ENCODE results near the gene TPRA1.

DNA sequence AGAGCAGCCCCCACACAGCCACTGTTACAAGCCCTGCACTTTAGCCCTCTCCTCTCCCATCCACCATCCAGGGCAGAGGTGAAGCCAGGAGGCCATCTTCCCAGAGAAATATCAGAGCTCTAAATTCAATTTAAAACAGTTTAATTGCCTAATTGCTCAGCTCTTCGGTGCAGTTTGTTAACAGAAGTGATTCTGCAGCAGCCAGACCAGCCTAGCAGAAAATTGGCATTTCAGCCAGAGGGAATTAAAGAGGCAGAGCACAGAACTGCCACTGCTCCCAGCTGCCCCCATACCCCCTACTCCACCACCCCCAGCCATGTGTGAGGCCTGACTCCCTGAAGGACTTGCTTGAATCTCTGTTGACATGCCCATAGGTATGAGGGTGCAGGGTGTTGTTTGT lies 38.5 kb downstream of the TPRA1 start:
- TF ChIP-seq, protein P1, sequence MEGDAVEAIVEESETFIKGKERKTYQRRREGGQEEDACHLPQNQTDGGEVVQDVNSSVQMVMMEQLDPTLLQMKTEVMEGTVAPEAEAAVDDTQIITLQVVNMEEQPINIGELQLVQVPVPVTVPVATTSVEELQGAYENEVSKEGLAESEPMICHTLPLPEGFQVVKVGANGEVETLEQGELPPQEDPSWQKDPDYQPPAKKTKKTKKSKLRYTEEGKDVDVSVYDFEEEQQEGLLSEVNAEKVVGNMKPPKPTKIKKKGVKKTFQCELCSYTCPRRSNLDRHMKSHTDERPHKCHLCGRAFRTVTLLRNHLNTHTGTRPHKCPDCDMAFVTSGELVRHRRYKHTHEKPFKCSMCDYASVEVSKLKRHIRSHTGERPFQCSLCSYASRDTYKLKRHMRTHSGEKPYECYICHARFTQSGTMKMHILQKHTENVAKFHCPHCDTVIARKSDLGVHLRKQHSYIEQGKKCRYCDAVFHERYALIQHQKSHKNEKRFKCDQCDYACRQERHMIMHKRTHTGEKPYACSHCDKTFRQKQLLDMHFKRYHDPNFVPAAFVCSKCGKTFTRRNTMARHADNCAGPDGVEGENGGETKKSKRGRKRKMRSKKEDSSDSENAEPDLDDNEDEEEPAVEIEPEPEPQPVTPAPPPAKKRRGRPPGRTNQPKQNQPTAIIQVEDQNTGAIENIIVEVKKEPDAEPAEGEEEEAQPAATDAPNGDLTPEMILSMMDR (IDR thresholded peaks at IDR 0.05), result no peak
- TF ChIP-seq POLR2A (IDR thresholded peaks at IDR 0.05) (no peak), EP300 (IDR thresholded peaks at IDR 0.05) (no peak)
